IMR-90 (cell line): ENCODE data around the gene NOS3.

ENCODE experiments used
- BHLHE40 ChIP-seq: fragments of 150-350 bp; IDR thresholded peaks from 2 replicates; pipeline ENCODE4 v1.6.1; 2016; ENCODE audit warnings: mild to moderate bottlenecking, low read depth, low read length
- CEBPB ChIP-seq: IDR thresholded peaks from 2 replicates; pipeline ENCODE4 v1.6.1; 2012; ENCODE audit warnings: low read depth, low read length, improper control_type of control experiment
- CHD1 ChIP-seq: IDR thresholded peaks from 2 replicates; pipeline ENCODE4 v1.6.1; 2012; ENCODE audit warnings: low read depth, low read length, improper control_type of control experiment
- MAFK ChIP-seq: IDR thresholded peaks from 2 replicates; pipeline ENCODE4 v1.6.1; 2012; ENCODE audit warnings: low read depth, low read length, improper control_type of control experiment
- MAZ ChIP-seq: IDR thresholded peaks from 2 replicates; pipeline ENCODE4 v1.6.1; 2012; ENCODE audit warnings: low read depth, mild to moderate bottlenecking, low read length, improper control_type of control experiment, moderate library complexity, borderline replicate concordance
- MXI1 ChIP-seq: IDR thresholded peaks from 2 replicates; pipeline ENCODE4 v1.6.1; 2012; ENCODE audit warnings: low read depth, mild to moderate bottlenecking, low read length, moderate library complexity, borderline replicate concordance
- NFE2L2 ChIP-seq: fragments of 150-350 bp; IDR thresholded peaks from 2 replicates; pipeline ENCODE4 v1.6.1; 2016; ENCODE audit warnings: low read depth, mild to moderate bottlenecking, low read length
- POLR2A ChIP-seq: IDR thresholded peaks from 2 replicates; pipeline ENCODE4 v1.6.1; 2012; ENCODE audit warnings: mild to moderate bottlenecking, low read depth, low read length
- RAD21 ChIP-seq: IDR thresholded peaks from 2 replicates; pipeline ENCODE4 v1.6.1; 2012; ENCODE audit warnings: low read length, improper control_type of control experiment
- SMC3 ChIP-seq: fragments of 150-350 bp; IDR thresholded peaks from 2 replicates; pipeline ENCODE4 v1.6.1; 2016; ENCODE audit warnings: low read depth, mild to moderate bottlenecking, antibody characterized with exemption, low read length, moderate library complexity
- TF ChIP-seq, protein P1 (sequence below): fragments of 150-350 bp; IDR thresholded peaks from 2 replicates; pipeline ENCODE4 v1.6.1; 2017; ENCODE audit warnings: mild to moderate bottlenecking, antibody characterized with exemption, low read length, low read depth
- TF ChIP-seq, protein P2 (sequence below): conservative IDR thresholded peaks from 2 replicates; pipeline ENCODE4 v1.5.1; 2012; ENCODE audit warnings: mild to moderate bottlenecking, low read depth, low read length, improper control_type of control experiment
- TF ChIP-seq, protein P3 (sequence below): fragments of 150-350 bp; IDR thresholded peaks from 2 replicates; pipeline ENCODE4 v1.6.1; 2016; ENCODE audit warnings: low read depth, mild to moderate bottlenecking, low read length, moderate library complexity, borderline replicate concordance

- TF ChIP-seq NFE2L2 = no peak
- no peak for TF ChIP-seq CHD1
- TF ChIP-seq, protein P1, sequence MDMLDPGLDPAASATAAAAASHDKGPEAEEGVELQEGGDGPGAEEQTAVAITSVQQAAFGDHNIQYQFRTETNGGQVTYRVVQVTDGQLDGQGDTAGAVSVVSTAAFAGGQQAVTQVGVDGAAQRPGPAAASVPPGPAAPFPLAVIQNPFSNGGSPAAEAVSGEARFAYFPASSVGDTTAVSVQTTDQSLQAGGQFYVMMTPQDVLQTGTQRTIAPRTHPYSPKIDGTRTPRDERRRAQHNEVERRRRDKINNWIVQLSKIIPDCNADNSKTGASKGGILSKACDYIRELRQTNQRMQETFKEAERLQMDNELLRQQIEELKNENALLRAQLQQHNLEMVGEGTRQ = no peak
- TF ChIP-seq POLR2A = no peak
- TF ChIP-seq, protein P2, sequence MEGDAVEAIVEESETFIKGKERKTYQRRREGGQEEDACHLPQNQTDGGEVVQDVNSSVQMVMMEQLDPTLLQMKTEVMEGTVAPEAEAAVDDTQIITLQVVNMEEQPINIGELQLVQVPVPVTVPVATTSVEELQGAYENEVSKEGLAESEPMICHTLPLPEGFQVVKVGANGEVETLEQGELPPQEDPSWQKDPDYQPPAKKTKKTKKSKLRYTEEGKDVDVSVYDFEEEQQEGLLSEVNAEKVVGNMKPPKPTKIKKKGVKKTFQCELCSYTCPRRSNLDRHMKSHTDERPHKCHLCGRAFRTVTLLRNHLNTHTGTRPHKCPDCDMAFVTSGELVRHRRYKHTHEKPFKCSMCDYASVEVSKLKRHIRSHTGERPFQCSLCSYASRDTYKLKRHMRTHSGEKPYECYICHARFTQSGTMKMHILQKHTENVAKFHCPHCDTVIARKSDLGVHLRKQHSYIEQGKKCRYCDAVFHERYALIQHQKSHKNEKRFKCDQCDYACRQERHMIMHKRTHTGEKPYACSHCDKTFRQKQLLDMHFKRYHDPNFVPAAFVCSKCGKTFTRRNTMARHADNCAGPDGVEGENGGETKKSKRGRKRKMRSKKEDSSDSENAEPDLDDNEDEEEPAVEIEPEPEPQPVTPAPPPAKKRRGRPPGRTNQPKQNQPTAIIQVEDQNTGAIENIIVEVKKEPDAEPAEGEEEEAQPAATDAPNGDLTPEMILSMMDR = no peak
- TF ChIP-seq MXI1 = no peak
- no peak for TF ChIP-seq SMC3
- TF ChIP-seq RAD21 = no peak
- TF ChIP-seq, protein P3, sequence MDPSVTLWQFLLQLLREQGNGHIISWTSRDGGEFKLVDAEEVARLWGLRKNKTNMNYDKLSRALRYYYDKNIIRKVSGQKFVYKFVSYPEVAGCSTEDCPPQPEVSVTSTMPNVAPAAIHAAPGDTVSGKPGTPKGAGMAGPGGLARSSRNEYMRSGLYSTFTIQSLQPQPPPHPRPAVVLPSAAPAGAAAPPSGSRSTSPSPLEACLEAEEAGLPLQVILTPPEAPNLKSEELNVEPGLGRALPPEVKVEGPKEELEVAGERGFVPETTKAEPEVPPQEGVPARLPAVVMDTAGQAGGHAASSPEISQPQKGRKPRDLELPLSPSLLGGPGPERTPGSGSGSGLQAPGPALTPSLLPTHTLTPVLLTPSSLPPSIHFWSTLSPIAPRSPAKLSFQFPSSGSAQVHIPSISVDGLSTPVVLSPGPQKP = no peak
- no peak for TF ChIP-seq BHLHE40
- no peak for TF ChIP-seq CEBPB
- no peak for TF ChIP-seq MAFK
- no peak for TF ChIP-seq MAZ
Observed at GRCh38 chr7:150977382-150978125, 13.3 kb upstream of the NOS3 start.
